ENCODE results near the gene HTRA3.

Gene HTRA3

DNA sequence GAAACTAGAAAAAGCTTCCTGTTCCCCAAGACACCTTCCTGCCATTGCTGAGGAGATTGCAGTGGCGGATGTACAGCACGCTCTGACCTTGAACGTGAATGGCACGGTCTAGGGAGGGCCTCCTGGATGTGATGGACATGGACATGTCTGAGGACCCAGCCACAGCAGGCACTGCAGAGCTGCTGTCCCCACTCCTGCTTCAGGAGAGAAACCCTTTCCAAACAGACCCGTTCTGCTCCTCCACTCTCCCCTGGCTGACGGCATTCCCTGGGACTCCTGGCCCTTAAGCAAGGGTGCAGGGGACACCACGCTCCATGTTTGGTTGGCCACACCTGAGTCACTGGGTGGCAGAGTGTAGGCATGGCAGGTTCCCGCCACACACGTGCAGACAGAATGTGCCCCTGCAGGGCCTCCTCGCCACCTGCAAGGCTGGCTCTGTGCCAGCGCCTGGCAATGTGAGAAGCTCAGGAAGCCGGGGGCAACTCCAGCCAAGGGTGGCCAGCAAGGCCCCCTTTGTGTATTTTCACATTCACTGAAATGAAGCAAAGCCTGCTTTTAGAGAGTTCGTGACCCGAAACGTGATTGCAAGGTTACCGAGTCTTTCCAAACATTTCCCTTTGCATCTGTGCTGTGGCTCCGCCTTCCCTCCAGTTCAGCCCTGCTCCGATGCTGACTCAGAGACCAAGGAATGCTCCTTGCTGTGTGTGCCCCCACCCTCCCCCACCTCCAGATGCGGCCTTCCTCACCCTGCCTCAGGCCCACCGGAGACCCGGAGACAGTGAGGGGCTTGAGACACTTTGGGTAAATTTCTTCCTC lies 46.1 kb downstream of the HTRA3 start:
- DNase-seq = no peak

DNA sequence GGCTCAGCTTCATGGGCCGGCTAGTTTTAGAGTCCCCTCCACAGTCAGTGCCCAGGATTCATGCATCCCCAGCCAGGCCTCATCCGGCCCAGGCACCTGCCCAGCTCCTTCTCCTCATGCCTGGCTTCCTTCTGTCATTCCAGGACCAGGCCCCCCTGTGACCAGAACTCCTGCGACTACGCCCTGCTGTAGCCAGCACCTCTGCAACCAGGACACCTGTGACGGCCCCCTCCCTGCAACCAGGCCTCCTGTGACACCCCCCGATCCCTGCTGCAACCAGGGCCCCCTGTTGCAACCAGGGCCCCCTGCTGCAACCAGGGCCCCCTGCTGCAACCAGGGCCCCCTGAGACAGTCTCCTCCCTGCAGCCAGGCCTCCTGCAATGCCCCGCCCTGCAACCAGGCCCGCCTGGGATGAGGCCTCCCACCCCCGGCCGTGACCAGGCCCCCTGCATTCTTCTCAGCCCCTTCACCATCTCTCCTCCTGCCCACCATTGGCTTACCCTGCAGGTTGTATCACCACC lies 46.8 kb downstream of the HTRA3 start:
- DNase-seq = no peak

DNA sequence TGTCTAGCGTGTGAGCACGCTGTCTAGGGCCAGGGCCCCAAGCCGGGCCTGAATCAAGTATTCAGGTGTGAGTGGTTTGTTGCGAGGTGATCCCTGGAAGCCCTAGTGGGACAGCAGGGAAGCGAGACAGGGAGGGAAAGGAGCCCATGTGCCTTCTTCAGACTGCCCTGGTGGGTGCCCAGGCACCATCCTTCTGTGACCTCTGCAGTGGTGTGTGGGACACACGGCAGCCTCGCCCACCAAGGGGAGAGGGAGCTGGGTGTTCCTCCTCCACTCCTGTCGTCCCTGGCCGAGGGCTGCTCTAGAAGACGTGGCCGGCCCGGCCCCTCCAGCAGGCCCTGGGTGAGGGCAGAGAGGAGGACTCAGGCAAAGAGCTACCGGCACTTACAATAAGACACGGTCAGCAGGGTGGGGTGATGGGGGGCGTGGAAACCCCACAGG lies 47.4 kb downstream of the HTRA3 start:
- no peak for DNase-seq

DNA sequence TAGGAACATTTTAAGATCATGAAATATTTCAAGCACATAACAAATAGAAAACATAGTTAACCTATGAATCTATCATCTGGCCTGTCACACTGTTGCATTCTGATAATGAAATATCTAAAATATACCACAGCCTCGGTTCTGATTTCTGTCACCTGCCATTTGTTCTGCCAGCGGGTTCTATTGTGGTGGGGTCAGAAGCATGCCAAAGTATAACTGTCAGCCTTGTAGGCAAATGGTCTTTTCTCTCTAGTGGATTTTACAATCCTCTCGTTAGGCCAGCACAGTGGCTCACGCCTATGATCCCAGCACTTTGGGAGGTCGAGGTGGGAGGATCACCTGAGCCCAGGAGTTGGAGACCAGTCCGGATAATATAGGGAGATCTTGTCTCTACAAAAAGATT lies 47.9 kb downstream of the HTRA3 start:
- no peak for DNase-seq

DNA sequence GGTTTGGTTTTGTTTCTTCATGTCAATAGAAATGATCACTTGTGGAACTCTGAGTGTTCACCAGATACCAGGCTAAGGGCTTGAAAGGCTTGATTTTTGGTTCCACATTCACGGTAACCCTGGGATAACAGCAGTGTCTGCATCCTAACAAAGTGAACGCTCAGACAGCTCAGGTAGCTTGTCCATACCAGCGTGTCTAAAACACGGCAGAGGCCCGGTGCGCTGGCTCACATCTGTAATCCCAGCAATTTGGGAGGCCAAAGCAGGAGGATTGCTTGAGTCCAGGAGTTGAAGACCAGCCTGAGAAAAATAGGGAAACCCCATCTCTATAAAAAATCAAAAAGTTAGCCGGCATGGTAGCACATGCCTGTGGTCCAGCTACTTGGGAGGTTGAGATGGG lies 49.0 kb downstream of the HTRA3 start:
- DNase-seq = no peak

DNA sequence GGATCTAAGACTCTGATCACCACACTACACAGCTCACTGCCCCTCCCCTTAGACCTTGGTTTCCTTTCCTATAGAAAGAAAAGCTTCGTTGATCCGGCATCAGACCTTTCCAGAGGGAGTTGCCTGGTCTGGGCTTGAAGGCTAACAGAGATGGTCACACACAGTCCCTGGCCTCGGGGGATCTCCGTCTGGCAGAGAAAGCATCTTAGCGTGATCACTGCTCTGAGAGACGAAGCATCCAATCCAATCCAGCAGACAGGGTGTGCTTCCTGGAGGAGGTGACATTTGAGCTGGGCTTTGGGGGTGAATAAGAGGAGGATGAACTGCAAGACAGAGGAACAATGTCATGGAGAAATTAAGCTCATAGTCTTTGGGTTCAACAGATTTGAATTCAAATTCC lies 49.5 kb downstream of the HTRA3 start:
- no peak for DNase-seq

DNA sequence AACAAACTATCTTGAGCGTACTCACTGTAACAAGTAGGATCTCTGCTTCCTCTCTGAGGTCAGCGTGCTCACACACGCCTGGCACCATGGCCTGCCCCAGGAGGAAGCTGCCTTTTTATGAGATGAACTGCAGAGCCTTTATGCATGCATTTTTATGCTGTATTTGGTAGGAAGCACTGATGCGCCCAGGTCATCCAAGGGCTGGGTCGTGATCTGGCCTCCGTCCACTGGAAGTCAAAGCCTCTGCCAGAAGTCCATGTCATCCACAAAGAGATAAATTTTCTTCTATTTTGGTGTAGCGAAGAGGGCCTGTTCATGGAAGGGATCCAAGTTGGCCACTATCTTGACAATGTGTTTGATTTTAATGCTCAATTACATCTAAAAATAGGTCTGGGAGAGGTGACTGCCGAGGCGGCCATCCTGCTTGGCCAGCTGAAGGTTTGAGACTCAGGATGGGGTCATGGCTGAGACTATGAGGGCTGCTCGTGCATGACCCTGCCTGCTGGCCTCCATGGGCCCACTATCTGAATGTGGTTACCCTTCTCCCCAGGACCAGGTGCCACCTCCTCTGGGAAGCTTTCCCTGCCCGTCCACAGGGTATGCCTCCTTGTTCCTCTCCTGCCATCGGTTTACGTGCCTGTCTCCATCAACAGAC lies 50.3 kb downstream of the HTRA3 start:
- peak; percentile 68 for DNase-seq

DNA sequence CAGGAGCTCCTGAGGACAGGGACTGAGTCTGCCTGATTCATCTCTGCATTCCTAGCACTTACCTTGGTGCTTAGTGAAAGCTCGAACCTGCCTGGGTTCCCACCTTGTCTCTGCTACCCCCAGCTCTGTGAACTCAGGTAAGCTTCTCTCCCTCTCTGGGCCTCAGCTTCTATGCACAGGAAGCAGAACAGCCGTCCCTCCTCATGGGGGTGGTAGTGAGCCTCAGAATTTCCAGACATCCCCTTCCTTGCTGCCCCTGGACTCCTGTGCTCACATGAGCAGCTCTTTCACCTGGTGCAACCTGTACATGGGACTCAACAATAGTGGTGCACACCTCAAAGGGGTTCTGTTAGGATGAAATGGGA lies 50.8 kb downstream of the HTRA3 start:
- DNase-seq = no peak

DNA sequence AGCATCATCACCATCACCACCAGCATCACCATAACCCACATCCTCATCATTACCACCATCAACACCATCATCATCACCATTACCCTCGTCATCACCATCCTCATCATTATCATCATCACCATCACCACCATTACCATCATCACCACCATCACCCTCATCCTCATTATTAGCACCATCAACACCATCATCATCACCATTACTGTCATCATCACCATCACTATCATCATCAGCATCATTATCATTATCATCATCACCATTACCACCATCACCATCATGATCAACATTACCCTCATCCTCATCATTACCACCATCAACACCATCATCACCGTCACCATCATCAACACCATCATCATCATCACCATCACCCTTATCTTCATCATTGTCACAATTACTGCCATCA lies 51.7 kb downstream of the HTRA3 start:
- DNase-seq = no peak

DNA sequence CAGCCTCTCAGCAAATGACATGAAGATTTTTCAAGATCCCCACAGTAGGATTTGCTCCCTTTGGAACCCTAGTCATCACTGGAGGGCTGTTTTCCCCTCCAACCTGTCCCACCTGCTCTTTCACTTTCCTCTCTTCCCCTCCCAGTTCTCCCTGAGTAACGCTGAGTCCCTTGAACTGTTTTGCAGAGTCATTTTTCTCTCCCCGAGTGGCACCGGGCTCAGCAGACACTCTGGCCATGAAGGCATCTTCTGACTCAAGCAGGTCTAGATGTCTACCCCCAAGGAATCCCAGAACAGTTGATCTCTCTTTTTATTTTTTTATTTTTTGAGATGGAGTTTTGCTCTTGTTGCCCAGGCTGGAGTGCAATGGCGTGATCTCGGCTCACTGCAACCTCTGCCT lies 52.2 kb downstream of the HTRA3 start:
- DNase-seq = no peak

DNA sequence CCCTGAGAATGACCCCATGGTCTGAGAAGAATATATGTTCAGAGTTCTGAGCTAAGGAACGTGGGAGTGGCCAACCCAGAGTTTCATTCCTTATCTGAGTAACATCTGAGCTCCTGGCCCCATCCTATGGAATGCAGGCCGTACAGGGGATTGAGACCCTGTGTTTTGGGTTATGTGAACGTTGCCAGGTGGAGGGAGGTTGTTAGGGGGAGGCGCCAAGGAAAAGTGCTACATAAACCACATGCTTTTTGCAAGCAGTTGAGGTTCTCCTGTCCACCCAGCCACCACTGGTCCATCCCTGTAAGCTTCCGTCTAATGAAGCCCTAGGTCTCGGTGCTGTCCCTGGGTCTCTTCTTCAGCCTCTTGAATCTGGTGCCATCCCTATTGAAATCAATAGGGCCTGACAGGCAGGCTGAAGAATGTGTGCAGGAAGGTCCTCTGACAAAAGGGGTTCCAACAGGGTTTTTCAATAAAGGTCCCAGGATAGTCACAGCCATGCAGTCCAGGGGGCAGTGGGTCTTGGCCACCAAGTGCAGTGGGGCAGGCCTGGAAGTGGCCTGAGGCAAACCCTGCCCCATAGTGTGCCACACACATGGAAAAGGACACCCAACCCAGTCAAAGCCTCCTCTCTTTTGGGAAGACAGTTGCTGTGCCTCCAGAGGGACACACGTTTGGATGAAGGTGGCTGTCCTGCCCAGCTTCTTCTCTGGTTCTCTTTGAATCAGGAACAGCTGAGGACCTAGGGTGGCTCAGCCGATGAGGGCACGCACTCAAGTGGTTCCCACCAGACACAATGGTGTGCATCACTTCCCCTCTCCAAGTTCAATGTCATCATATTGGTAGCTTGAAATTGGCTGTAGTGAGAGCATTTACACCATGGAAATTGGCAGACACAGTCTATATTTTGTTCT lies 53.5 kb downstream of the HTRA3 start:
- no peak for DNase-seq

DNA sequence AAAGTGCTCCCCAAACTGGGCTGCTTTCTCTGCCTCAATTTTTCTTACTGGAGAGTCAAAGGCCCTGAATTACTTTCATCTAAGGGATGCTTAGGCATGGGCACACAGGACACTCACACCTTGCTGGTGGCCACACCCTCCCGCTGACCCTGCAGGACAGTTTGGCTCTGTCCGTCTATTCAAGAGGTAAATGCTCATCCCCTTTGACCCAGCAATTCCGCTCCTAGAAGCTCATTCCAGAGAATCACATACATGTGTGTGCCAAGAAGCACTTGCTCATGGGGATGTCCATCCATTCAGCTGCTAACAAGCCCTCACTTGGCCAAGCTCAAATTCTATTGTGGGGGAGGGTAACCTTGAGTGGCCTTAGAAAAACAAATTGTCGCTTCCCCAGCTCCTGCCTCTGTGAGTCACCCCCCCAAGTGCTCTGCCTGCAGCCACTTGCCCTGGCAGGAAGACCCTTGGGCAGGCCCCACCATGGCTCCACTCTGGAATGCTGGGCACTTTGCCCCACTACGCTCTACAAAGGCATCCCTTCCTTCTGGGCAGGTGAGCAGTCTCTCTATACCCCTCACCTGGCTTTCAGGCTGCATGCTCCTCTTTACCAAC lies 54.5 kb downstream of the HTRA3 start:
- no peak for DNase-seq

DNA sequence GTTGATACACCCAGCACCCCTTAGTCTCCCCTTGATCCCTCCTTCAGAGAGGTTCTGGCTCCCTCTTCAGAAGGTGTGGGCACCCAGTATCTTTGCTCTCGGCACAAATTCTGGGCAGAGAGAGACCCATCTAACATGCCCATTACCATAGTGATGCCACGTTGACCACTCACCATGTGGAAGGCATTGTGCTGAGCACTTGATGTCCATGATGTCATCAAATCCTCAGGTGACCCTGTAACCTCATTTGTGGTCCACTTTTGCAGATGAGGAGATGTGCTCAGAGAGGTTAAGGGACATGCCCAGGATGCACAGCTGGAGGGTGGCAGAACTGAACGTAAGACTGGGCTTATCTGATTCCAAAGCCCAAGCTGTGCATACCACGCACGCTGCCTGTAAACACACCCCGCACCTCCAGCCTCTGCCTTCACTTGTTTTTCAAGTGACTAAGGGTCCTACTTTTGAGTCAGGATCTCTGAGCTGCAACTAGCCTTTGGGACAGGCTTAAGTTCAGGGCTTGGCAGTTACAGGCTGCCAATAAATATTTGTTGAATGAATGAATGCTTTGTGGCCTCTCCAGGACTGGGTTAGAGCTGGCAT lies 55.2 kb downstream of the HTRA3 start:
- no peak for DNase-seq

DNA sequence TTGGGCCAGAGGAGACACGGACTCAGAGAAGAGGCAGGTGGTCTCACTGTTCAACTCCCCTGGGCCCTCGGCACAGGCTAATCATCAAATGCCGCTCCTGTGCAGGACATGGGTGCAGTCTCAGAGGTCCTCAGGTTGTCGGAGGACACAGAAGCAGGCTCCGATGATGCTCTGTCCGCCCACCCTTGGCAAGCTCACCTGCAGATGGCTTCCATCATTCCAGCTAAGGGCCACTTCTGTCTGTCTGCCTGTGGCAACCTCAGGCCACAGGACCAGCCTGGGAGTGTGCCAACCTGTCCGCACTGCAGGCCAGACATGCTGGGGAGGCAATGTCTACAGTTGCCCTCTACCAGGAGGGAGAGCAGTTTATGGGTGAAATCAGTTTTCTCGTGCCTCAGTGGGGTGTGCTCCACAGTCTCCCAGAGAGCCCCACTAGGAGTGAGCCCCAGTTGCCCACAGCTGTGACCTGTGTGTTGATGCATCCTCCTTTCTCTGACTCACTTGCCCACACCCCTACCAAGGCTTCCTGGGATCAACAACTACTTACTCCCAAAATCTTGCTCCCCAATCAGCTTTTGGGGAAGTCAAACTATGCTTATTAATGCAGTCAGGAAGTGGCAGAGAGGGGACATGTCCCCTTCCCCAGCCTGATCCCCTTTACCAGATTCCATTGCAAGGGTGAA lies 55.9 kb downstream of the HTRA3 start:
- no peak for DNase-seq

DNA sequence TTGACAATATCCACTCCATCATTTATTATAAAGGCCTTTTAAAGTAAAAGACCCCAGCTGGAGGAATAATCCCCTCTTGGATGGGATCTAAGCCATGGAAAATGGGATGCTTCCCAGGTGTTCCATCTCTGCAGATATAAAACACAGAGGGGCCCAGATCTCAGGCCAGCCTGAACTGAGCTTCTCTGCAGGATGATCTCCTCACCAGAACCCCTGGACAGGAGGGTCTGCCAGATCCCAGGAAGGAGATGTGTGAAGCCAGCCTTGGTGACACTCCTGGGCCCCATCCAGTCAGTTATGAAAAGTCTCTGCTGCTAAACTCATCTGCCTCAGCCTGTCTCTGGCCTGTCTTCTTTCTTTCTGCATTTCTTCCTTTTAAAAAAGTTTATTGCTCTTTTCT lies 56.7 kb downstream of the HTRA3 start:
- DNase-seq = no peak

DNA sequence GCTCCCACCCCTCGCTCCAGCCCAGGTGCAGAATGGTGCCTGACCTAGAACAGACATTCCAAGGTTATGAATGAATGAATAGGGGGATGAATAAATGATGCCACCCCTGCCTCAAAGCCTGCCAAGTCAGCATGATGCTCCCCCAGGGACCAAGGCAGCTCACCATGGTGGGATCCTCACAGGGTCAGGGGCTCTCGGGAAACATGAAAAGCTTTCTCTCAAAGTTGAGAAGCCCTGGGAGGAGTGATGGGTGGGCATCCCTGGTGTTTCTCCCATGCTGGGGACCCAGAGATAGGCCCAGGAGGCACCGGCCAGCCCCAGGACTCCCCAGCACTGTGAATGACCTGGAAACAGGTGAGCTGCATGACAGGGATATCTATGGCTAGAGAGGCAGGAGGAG lies 58.9 kb downstream of the HTRA3 start:
- DNase-seq = no peak

DNA sequence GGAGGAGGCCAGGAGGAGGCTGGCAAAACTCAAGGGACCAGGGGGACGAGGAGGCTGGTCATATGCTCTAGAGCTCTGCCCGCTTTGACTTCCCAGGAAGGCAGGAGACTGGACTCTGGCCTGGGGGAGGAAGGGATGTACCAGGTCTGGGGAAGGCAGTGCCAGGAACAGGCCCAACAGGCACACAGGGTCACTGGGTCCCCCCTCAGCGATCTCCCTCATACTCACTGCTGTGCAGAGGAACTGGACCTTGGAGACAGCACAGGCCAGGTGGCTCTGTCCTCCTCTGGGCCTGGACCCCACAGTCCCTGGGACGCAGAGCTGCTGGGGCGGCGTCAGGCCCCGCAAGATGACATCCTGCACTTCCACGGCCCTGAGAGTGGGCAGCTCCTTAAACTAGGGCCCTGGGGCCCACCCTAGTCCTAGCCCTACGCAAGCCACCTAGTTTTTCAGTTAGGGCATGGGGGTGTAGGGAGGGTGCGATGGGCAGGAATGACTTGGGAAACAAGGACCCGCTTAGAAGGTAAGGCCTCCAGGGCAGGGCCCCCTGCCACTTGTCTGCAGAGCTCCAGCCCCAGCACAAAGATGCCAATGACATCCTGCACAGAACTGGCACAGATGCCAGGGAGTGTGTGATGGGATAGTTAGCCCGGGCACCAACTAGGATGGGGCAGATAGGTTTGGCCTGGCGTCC lies 59.5 kb downstream of the HTRA3 start:
- no peak for DNase-seq

DNA sequence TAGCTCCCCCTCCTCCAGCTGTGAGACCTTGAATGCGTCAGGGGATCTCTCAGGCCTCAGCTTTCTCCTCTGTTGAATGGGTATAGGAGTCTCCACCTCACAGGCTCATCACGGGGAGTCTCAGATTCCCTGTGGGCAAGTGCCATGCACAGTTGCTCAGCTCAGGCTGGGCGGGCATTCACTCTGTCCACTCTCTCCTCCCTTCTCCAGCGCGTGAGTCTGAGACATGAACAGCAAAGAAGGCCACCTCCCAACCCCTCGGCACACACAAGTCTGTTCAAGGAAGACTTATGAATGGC lies 60.0 kb downstream of the HTRA3 start:
- DNase-seq = no peak

DNA sequence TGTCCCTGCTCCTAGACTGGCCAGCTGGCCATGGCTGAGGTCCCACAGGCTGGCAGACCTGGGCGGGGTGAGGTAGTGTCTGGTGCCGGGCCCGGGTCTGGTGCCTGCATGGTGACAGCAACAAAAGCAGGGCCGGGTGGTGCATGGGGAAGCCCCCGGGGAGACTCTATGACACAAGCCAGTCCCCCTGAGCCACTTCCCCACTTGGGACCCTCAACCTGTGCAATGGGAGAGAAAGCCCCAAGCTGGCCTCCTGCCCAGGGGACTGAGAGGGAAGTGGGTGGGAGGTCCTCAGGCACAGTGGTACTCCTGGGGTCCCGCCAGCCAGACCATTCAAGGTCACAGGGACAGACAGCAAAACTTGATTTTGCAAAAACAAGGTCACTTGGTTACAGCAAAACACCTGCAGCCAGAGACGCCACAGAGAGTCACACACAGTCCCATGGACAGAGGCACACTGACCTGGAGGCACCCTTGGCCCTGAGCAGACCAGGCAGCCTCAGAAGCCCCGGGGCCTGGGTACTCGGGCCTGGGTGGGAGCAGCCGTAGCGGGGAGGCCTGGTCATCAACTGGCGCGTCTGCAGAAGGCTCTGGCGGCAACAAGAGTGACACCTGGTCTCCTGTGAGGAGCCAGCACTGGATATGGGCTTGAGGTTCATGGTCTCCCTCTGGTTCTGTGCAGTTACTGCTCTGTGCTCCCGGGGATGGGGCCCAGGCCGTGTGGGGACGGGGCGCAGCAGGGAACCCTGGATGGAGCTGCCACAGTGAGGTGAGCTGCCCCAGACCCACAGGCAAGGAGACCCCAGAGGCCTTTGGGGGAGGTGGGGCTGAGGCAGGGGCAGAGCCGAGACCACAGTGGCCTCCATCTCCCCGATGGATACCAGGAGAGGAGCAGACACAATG lies 60.6 kb downstream of the HTRA3 start:
- no peak for DNase-seq

DNA sequence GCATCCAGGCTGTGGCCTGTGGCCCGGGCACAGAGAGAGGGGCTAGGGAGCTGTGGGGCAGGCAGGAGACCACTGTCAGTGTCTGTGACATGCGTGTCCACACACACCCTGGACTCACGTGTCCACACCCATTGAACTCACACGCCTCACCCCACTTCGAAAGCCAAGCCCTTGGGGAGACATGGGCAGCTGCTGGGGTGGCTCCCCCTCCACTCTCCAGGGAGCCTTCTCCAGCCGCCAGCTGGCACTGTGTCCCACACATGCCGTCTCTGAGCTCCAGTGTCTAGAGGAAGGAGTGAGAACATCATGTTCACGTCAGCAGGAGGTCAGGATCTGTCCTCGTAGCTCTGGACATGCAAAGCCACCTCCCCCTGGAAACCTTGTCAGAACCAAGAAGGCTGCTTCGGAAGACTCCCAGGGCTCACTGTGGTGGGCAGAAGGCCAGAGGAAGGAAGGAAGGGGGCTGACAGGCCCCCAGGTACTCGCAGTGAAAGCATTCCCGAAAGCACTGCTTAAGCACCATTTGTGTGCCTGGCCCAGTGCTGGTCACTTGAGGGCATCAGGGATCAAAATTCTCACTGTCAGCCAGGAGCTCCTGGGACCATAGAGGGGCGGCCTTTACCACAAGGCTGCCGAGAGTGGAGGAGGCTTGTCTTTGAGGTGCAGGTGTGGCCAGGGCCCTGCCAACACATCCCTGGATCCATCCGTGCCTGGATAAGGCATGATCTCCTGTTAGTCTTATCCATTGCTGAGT lies 61.4 kb downstream of the HTRA3 start:
- DNase-seq = no peak
